Activated effector memory CD4-positive, alpha-beta T cell treated with anti-CD3 and anti-CD28 coated beads, Interleukin-2, amount 50 U/mL, for 16 hours (primary cell): ENCODE results near the gene ELANE.
"Not testable (repeated sequence)": the region's sequence is repeated elsewhere in the genome, so short reads cannot be mapped to it uniquely, and the experiment has no call there.

Source experiments
- DNase-seq: peaks from one replicate; pipeline ENCODE4 v3.0.0-alpha.2; 2020

The ELANE gene

GRCh38 chr19:863315-863620 is 11.2 kb downstream of the ELANE start:
- no peak for DNase-seq

DNA sequence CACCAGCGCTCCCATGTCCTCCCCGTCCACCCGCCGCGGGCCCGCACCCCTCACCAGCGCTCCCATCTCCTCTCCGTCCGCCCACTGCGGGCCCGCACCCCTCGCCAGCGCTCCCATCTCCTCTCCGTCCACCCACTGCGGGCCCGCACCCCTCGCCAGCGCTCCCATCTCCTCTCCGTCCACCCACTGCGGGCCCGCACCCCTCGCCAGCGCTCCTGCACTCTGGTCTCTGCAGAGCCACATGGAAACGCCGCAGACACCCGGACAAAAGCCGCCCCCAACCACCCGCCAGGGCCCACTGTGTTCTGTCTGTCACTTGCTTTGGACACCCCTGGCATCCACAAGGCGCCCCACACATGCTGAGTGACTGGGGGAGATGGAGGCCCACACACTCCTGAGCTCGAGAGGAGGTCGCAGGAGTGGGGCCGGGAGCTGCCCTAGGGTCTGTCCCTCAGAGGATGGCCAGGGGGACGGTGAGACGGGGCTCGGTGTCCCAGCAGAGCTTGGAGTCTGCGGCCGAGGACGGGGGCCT is 14.7 kb downstream of the ELANE start:
- DNase-seq = no peak

GRCh38 chr19:867301-867793 is 15.2 kb downstream of the ELANE start:
- no peak for DNase-seq

DNA sequence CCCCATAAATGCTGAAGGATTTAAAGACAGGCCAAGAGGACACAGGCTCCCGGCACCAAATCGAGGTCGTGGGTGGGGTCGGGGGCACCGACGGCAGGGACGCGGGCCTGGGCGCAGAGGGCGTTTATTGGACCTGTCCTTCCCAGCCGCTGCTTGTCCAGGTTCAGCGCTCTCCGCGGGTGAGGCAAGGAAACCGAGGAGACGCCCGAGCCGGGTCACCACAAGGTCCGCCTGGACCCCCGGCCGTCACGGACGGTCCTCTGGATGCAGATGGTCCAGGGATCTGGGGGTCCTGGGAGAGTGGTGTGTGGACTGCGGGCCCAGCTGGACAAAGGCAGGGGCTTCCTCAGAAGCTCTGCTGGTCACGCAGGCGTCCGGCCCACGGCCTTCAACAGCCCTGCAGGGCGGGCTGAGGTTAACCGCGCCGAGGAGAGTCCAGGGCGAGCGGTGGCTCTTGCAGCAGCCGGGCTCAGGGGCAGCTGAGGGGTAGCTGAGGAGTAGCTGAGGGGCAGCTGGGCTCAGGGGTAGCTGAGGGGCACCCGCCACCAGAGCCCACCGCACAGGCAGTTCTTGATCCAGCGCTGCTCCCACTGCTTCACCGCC is 15.9 kb downstream of the ELANE start:
- DNase-seq = no peak

GRCh38 chr19:868458-869244 is 16.5 kb downstream of the ELANE start:
- no peak for DNase-seq

GRCh38 chr19:869245-870177 is 17.4 kb downstream of the ELANE start:
- no peak for DNase-seq

DNA sequence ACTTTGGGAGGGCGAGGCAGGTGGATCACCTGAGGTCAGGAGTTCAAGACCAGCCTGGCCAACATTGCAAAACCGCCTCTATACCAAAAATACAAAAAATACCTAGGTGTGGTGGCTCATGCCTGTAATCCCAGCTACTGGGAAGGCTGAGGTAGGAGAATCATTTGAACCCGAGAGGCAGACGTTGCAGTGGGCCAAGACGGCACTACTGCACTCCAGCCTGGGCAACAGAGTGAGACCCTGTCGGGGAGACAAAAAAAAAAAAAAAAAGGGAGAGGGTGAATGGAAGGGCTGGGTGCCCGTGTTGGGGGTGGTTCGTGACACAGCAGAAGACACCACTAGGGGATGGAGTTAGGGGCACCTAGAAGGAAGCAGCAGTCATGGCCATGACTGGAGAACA is 18.2 kb downstream of the ELANE start:
- no peak for DNase-seq

DNA sequence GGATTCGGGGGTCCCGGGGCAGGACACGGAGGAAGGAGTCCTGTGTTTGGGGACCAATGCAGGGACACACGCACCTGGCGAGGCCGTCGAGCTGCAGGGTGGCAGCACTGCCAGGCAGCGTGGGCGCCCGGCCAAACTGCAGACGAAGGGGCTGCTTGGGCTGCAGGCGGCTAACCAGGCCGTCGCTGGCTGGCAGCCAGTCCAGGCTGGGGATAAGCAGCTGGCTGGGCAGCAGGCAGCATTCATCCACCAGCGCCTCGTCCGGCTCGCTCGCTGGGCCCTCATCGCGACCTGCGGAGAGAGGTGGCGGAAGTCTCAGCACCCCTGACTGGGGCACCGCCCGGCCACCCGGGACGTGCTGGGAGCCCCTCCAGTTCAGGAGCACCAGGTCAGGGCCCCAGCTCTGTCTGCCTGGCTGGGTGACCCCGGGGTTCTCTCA is 18.9 kb downstream of the ELANE start:
- DNase-seq = no peak

GRCh38 chr19:871446-872265 is 19.6 kb downstream of the ELANE start:
- peak; percentile 80 for DNase-seq

- peak; percentile 92 for DNase-seq
These were observed 20.3 kb downstream of the ELANE start for GRCh38 chr19:872266-872951.

DNA sequence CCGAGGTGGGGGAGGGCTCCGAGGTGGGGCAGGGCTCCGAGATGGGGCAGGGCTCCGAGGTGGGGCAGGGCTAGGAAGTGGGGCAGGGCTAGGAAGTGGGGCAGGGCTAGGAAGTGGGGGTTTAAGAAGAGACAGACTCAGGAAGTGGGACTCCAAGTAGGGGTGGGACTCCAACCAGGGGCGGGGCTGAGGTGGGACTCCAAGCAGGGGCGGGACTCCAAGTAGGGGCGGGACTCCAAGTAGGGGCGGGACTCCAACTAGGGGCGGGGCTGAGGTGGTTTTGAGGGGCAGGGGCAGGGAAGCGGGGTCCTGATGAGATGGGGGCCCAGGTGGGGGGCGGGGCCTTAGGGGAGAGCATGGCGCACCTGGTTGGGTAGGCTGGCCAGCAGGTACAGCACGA is 21.0 kb downstream of the ELANE start:
- DNase-seq = peak; percentile 84

GRCh38 chr19:873561-874041 is 21.5 kb downstream of the ELANE start:
- DNase-seq = no peak

- DNase-seq = no peak
These were observed 23.3 kb downstream of the ELANE start for GRCh38 chr19:875265-875879.

DNA sequence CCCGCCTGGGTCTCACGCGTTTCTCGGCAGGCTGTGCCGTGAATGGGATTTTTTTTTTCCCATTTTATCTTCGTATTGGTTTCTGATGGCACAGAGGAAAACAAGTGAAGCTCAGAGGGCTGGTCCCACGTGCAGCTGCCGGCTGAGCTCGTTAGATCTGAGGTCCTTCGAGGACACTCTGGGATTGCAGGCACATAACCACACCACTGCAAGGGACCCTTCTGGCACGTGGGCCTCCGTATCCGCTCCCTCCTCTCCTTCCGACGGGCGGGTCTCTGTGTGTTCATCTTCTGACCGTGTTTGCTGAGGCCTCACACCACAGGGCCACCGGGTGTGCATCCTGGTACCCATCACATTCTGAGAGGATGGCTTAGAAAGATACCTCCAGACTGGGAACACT is 24.0 kb downstream of the ELANE start:
- no peak for DNase-seq

DNA sequence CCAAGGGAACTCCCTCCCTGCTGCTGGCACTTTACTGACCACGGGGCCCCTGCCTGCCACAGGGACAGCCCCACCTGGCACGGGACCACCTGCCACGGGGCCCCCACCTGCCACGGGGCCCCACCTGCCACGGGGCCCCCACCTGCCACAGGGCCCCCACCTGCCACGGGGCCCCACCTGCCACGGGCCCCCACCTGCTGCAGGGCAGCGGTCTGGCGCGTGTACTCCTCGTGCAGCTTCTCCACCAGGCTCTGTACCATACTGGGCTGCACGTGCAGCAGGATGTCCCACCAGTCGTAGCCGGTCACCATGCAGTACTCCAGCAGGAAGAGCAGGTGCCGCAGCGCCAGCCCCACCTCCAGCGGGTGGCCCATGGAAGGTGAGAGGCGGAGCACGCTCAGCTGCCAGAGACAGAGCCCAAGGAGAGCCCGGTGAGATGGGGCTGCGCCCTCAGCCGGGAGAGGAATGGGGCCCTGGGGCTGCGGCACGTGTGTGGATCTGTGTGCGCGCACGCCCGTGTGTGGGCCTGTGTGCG is 24.7 kb downstream of the ELANE start:
- DNase-seq = no peak

- not testable (repeated sequence) for DNase-seq
These were observed 26.0 kb downstream of the ELANE start for GRCh38 chr19:877992-878660.

- not testable (repeated sequence) for DNase-seq
These were observed 26.9 kb downstream of the ELANE start for GRCh38 chr19:878751-879561.

DNA sequence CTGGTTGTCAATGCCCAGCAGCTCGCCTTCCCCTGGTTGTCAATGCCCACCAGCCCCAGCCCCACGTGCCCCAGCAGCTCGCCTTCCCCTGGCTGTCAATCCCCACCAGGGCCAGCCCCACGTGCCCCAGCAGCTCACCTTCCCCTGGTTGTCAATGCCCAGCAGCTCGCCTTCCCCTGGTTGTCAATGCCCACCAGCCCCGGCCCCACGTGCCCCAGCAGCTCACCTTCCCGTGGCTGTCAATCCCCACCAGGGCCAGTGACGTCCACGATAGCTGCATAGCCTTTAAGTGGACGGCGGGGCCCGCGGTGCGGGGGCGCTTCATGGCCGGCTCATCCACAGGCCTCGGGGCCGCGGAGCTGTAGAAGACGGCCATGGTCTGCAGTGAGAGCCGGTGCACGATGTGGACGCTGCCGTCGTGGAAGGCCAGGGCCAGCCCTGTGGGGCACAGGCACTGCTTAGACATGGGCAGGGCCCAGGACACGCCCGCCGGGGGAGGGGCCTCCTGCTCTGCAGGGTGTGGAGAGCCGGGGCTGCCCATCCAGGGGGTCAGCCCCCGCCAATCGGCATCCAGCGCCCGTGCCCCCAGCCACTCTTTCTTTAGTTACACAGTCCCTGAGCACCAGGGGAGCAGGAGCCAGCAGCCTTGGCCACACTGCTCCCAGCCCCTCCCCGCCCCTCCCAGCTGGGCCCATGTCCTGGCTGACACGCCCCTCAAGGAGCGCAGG is 27.8 kb downstream of the ELANE start:
- no peak for DNase-seq
